HL-60/S4 treated with phorbol 12-myristate 13-acetate at 8.2 ng/mL for 4 days and 3 days (cell line): ENCODE data around the gene STUB1.

Experiments used
- in situ Hi-C: fragments of 300-500 bp; cut with MboI; formaldehyde crosslinking; loops from 2 replicates; pipeline ENCODE4 v1.15.0; 2022; ENCODE audit warnings: low sequenced_read_pairs

Gene STUB1

GRCh38 chr16:692356-693108 is 12.3 kb downstream of the STUB1 start:
- in situ Hi-C loops: no loop called here

- in situ Hi-C loops: no loop called here
Measured at GRCh38 chr16:693364-693763, 13.2 kb downstream of the STUB1 start.

GRCh38 chr16:693766-694165 is 13.6 kb downstream of the STUB1 start:
- in situ Hi-C loops: no loop called here

GRCh38 chr16:694187-694862 is 14.1 kb downstream of the STUB1 start:
- in situ Hi-C loops: no loop called here

GRCh38 chr16:694863-695354 is 14.7 kb downstream of the STUB1 start:
- in situ Hi-C loops: no loop called here

GRCh38 chr16:695355-696089 is 15.3 kb downstream of the STUB1 start:
- in situ Hi-C loops: no loop called here

GRCh38 chr16:698911-699671 is 18.9 kb downstream of the STUB1 start:
- in situ Hi-C loops: no loop called here

GRCh38 chr16:700684-701584 is 20.7 kb downstream of the STUB1 start:
- in situ Hi-C loops: no loop called here

- in situ Hi-C loops: no loop called here
Measured at GRCh38 chr16:702341-702740, 22.1 kb downstream of the STUB1 start.

- in situ Hi-C loops: no loop called here
Measured at GRCh38 chr16:703406-703805, 23.2 kb downstream of the STUB1 start.

GRCh38 chr16:704047-704446 is 23.8 kb downstream of the STUB1 start:
- in situ Hi-C loops: no loop called here

- in situ Hi-C loops: no loop called here
Measured at GRCh38 chr16:704552-705380, 24.6 kb downstream of the STUB1 start.

- in situ Hi-C loops: no loop called here
Measured at GRCh38 chr16:705431-706188, 25.4 kb downstream of the STUB1 start, which contains the start of gene FBXL16. FBXL16 (minus strand) TSS chr16:705801; CDS start chr16:697405, 8,396 bp downstream.

- in situ Hi-C loops: no loop called here
Measured at GRCh38 chr16:706189-707061, 26.2 kb downstream of the STUB1 start.

GRCh38 chr16:707062-707538 is 26.9 kb downstream of the STUB1 start:
- in situ Hi-C loops: no loop called here

- in situ Hi-C loops: no loop called here
Measured at GRCh38 chr16:708019-708418, 27.8 kb downstream of the STUB1 start.

- in situ Hi-C loops: no loop called here
Measured at GRCh38 chr16:708959-709358, 28.7 kb downstream of the STUB1 start.
